ENCODE data around the gene SDCBP2.
A peak's percentile ranks its signal among the peaks of the same experiment; 100 is the strongest.
"Not testable (repeated sequence)": the region's sequence is repeated elsewhere in the genome, so short reads cannot be mapped to it uniquely, and the experiment has no call there.

SDCBP2 gene

DNA sequence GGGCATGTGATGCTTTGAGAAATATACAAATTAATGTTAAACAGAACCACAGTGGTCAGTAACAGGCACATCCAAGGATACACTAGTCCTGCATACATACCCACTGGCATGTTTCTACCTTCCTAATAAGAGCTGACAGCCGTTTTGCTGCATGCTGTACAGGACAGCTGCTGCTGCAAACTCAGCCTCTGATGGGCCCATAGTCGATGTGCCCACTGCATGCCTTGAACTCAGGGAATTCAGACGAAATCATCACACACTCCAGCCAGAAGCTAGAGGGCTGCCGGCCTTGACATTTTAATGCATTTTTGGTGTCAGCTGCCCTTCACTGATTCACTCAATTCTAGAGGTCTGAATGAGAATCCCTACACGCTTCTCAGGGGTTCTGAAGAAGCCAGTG, 34.6 kb upstream of the SDCBP2 start:
- TF ChIP-seq SPI1 (IDR thresholded peaks at IDR 0.05; ENCODE audit: low read depth, low read length): no peak
- no peak for TF ChIP-seq PAX5 (IDR thresholded peaks at IDR 0.05; ENCODE audit: insufficient read depth, low read length, severe bottlenecking)
- TF ChIP-seq POU2F2 (IDR thresholded peaks at IDR 0.05; ENCODE audit: low read depth, low read length): no peak
- no peak for TF ChIP-seq TAF1 (IDR thresholded peaks at IDR 0.05; ENCODE audit: low read depth, low read length)
- TF ChIP-seq POLR2AphosphoS5 (IDR thresholded peaks at IDR 0.05; ENCODE audit: low read depth, low read length): no peak
- TF ChIP-seq POLR2A (IDR thresholded peaks at IDR 0.05; ENCODE audit: low read depth, low read length): no peak
- FAIRE-seq (no peak), DNase-seq (ENCODE audit: insufficient read length, low spot score) (no peak)

DNA sequence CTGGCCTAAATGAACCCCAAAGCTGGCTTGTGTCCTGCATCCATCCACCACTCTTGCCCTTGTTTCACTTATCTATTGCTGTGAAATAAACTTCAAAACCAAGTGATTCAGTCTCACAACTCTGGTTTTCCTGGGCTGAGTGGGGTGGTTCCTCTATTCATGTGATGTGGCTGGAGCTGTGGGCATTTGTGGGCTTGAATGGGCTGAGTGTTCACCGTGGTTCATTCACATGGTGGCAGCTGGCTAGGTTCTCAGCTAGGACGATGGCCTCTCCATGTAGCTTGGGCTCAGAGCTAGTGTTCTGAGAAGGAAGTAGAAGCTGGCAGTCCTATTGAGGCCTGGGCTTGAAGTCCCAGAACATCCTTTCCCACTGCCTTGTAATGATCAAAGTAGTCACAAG, 33.5 kb upstream of the SDCBP2 start:
- DNase-seq (ENCODE audit: insufficient read length, low spot score) (no peak), FAIRE-seq (no peak)
- TF ChIP-seq POU2F2 (IDR thresholded peaks at IDR 0.05; ENCODE audit: low read depth, low read length) (no peak), SPI1 (IDR thresholded peaks at IDR 0.05; ENCODE audit: low read depth, low read length) (no peak), PAX5 (IDR thresholded peaks at IDR 0.05; ENCODE audit: insufficient read depth, low read length, severe bottlenecking) (no peak)

DNA sequence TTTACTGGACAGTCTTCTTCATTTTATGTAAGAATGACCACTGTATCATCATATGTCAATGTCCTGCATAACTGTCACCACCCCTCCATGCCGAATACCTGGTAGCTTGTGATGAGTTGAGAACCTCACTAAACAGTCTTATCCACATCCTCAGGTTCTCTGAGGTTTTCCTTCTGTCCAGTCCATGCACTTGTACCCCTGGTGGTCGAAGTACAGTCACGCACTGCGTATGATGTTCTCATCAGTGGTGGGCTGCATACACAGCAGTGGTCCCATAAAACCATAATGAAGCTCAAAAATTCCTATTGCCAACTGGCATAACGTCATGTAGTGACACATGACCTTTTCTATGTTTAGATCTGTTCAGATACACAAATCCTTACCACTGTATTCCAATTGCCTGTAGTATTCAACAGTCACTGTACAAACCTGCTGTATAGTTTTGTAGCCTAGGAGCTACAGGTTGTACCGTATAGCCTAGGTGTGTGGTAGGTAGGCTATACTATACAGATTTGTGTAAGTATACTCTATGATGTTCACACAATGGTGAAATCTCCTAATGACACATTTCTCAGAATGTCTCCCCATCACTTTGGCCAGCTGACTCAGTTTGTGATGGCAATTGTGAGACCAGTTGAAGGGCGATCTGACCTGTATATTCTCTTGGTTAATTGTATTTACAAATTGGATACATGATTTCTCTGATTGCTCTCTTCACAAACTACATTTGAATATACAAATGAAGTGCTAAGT, 31.3 kb upstream of the SDCBP2 start:
- FAIRE-seq (peak; percentile 28), DNase-seq (ENCODE audit: insufficient read length, low spot score) (no peak)
- TF ChIP-seq POLR2AphosphoS5 (IDR thresholded peaks at IDR 0.05; ENCODE audit: low read depth, low read length) (no peak), SPI1 (IDR thresholded peaks at IDR 0.05; ENCODE audit: low read depth, low read length) (no peak), TAF1 (IDR thresholded peaks at IDR 0.05; ENCODE audit: low read depth, low read length) (no peak), POU2F2 (IDR thresholded peaks at IDR 0.05; ENCODE audit: low read depth, low read length) (no peak), POLR2A (IDR thresholded peaks at IDR 0.05; ENCODE audit: low read depth, low read length) (no peak), PAX5 (IDR thresholded peaks at IDR 0.05; ENCODE audit: insufficient read depth, low read length, severe bottlenecking) (no peak)

DNA sequence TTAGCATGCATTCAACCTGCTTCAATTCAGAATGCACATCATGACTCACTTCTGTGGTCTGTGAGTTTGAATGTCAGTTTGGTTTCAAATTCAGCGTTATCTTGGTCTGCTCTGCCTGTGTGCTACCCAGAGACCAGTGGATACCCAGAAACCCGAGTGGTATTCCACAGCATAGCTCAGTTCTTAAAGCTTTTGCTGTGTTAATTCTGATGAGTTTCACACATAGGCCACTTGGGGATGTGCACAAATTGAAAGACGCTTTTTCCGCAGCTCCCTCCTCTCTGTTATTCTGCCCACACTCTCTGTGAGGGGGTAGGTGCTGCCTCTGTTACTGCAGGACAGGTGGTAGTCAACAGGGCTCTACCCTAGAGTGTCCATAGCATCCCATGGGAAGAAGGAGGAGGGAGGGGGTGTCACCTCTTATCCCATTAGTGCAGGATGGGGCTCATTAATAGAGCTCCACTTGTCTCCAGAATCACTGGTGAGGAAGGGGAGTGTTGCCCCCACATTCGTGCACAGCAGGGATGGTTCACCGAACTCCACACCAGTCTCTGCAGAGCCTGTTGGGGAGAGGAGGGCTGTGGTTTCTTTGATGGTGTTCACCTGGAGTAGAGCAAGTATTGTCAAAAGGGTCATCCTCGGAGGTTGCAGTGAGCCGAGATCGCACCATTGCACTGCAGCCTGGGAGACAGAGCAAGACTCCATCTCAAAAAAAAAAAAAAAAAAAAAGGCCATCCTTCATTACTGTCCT, 29.2 kb upstream of the SDCBP2 start:
- DNase-seq (ENCODE audit: insufficient read length, low spot score) (no peak), FAIRE-seq (no peak)
- TF ChIP-seq POLR2AphosphoS5 (IDR thresholded peaks at IDR 0.05; ENCODE audit: low read depth, low read length) (peak; percentile 47; the same call in 1 of the 2 replicates), POU2F2 (IDR thresholded peaks at IDR 0.05; ENCODE audit: low read depth, low read length) (no peak), SPI1 (IDR thresholded peaks at IDR 0.05; ENCODE audit: low read depth, low read length) (no peak), POLR2A (IDR thresholded peaks at IDR 0.05; ENCODE audit: low read depth, low read length) (peak; percentile 64)

DNA sequence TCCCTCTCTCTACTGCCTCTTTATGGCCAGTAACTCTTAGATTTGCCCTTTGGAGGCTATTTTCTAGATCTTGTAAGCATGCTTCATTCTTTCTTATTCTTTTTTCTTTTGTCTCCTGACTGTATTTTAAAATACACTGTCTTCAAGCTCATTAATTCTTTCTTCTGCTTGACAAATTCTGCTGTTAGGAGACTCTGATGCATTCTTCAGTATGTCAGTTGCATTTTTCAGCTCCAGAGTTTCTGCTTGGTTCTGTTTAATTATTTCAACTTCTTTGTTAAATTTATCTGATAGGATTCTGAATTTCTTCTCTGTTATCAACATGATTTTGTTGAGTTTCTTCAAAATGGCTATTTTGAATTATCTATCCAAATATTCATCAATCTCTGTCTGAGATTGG, 25.0 kb upstream of the SDCBP2 start:
- TF ChIP-seq PAX5 (IDR thresholded peaks at IDR 0.05; ENCODE audit: insufficient read depth, low read length, severe bottlenecking): no peak
- no peak for TF ChIP-seq SPI1 (IDR thresholded peaks at IDR 0.05; ENCODE audit: low read depth, low read length)
- TF ChIP-seq POLR2A (IDR thresholded peaks at IDR 0.05; ENCODE audit: low read depth, low read length): no peak
- no peak for TF ChIP-seq POU2F2 (IDR thresholded peaks at IDR 0.05; ENCODE audit: low read depth, low read length)
- no peak for TF ChIP-seq TAF1 (IDR thresholded peaks at IDR 0.05; ENCODE audit: low read depth, low read length)
- no peak for TF ChIP-seq POLR2AphosphoS5 (IDR thresholded peaks at IDR 0.05; ENCODE audit: low read depth, low read length)
- FAIRE-seq (no peak), DNase-seq (ENCODE audit: insufficient read length, low spot score) (no peak)

DNA sequence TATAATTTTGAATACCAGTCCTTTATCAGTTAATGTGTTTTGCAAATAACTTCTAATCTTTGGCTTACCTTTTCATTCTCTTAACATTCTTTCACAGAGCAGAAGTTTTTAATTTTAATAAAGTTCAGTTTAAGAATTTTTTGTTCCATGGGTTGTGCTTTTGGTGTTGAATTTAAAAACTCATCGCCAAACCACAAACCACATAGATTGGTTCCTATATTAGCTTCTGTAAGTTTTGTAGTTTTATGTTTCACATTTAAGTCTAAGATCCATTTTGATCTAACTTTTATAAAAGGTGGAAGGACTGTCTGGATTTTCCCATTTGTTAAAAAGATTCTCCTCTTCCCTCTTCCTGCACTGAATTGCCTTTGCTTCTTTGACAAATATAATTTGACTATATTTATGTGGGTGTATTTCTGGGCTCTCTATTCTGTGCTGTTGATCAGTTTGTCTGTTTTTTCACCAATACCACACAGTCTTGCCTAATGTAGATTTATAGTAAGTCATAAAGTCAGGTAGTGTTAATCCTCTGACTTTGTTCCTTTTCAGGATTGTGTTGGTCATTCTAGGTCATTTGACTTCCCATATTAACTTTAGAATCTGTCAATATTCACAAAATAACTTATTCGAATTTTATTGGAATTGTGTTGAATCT, 17.5 kb upstream of the SDCBP2 start:
- no peak for DNase-seq (ENCODE audit: insufficient read length, low spot score)
- FAIRE-seq: no peak
- no peak for TF ChIP-seq PAX5 (IDR thresholded peaks at IDR 0.05; ENCODE audit: insufficient read depth, low read length, severe bottlenecking)
- TF ChIP-seq TAF1 (IDR thresholded peaks at IDR 0.05; ENCODE audit: low read depth, low read length): no peak
- TF ChIP-seq SPI1 (IDR thresholded peaks at IDR 0.05; ENCODE audit: low read depth, low read length): no peak
- no peak for TF ChIP-seq POLR2A (IDR thresholded peaks at IDR 0.05; ENCODE audit: low read depth, low read length)
- no peak for TF ChIP-seq POU2F2 (IDR thresholded peaks at IDR 0.05; ENCODE audit: low read depth, low read length)
- no peak for TF ChIP-seq POLR2AphosphoS5 (IDR thresholded peaks at IDR 0.05; ENCODE audit: low read depth, low read length)

DNA sequence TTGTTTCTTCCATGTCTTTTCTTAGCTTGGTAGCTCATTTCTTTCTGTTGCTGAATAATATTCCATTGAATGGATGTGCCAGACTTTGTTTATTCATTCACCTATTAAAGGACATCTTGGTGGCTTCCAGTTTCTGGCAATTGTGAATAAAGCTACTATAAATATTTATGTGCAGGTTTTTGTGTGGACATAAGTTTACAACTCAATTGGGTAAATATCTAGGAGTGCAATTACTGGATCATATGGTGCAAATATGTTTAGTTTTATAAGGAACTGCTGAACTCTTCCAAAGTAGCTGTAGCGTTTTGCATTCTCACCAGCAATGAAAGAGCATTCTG, 16.8 kb upstream of the SDCBP2 start:
- DNase-seq (ENCODE audit: insufficient read length, low spot score) (no peak), FAIRE-seq (no peak)
- TF ChIP-seq SPI1 (IDR thresholded peaks at IDR 0.05; ENCODE audit: low read depth, low read length) (no peak), TAF1 (IDR thresholded peaks at IDR 0.05; ENCODE audit: low read depth, low read length) (no peak), PAX5 (IDR thresholded peaks at IDR 0.05; ENCODE audit: insufficient read depth, low read length, severe bottlenecking) (no peak), POLR2A (IDR thresholded peaks at IDR 0.05; ENCODE audit: low read depth, low read length) (no peak), POLR2AphosphoS5 (IDR thresholded peaks at IDR 0.05; ENCODE audit: low read depth, low read length) (no peak), POU2F2 (IDR thresholded peaks at IDR 0.05; ENCODE audit: low read depth, low read length) (no peak)

DNA sequence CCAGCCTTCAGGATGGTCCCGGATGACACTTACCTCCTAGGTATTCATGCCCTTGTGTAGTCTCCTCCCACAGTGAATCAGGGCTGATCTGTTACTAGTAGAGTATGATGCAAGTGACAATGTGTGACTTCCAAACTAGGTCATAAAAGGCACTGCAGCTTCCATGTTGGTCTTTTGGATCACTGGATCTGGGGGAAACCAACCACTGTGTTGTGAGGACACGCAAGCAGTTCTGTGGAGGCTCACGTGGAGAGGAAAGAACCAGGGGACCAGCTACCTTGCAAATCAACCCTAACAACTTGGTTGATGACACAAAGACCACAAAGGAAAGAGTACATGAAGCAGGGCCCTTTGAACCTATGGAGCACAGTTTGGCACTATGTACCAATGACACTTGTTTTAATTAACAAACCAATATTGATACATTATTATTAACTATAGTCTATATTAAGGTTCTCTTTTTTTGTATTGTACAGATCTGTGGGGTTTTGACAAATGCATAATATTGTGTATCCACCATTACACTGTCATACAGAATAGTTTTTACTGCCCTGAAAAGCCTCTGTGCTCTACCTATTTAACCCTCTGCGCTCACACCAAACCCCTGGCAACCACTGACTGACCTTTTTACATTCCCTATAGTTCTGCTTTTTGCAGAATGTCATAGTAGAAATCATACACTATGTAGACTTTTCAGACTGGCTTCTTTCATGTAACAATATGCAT, 16.3 kb upstream of the SDCBP2 start:
- no peak for TF ChIP-seq POLR2AphosphoS5 (IDR thresholded peaks at IDR 0.05; ENCODE audit: low read depth, low read length)
- no peak for TF ChIP-seq POLR2A (IDR thresholded peaks at IDR 0.05; ENCODE audit: low read depth, low read length)
- TF ChIP-seq PAX5 (IDR thresholded peaks at IDR 0.05; ENCODE audit: insufficient read depth, low read length, severe bottlenecking): no peak
- TF ChIP-seq SPI1 (IDR thresholded peaks at IDR 0.05; ENCODE audit: low read depth, low read length): no peak
- TF ChIP-seq TAF1 (IDR thresholded peaks at IDR 0.05; ENCODE audit: low read depth, low read length): no peak
- TF ChIP-seq POU2F2 (IDR thresholded peaks at IDR 0.05; ENCODE audit: low read depth, low read length): no peak
- DNase-seq (ENCODE audit: insufficient read length, low spot score) (no peak), FAIRE-seq (no peak)

DNA sequence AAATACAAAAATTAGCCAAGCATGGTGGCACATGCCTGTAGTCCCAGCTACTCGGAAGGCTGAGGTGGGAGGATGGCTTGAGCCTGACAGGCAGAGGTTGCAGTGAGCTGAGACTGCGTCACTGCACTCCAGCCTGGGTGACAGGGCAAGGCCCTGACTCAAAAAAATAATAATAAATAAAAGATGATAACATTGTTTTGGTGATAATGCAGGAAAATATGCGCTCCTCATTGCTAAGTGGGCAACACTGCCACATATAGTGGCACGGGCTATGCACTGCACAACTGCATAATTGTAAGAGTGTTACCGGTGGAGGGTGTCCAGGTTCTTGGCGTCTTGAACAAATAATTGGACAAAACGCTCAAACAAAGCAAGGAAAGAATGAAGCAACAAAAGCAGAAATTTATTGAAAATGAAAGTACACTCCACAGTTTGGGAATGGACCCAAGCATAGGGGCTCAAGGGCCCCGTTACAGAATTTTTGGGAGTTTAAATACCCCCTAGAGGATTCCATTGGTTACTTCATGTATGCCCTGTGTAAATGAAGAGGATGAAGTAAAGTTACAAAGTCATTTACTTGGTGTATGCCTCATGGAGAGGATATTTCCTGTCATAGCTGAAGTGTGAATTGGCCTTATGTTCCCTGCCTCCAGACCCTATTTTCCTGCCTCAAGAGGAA, 14.6 kb upstream of the SDCBP2 start:
- DNase-seq (ENCODE audit: insufficient read length, low spot score); FAIRE-seq: not testable (repeated sequence)
